IMR-90 (cell line): ENCODE data around the gene AKR1C2. TPM values are rescaled to one million over a fixed set of nuclear protein-coding genes. Genes with fewer than 3 reads are reported as not detected.

Source experiments
- ATAC-seq: fragments of 200-7000 bp; cut with Tn5 transposase; 2 replicates; pipeline ENCODE4 v1.9.1; 2020; ENCODE audit warnings: low read depth, mild to moderate bottlenecking, moderate library complexity
- BruUV-seq: library from RNA; stranded (reverse); fragments of 400-500 nt; replicated peaks from 2 replicates; lab custom pipeline; 2021; lab: Mats Ljungman, UMichigan
- CTCF ChIA-PET: fragments of 300-600 bp; formaldehyde crosslinking; extraction: SDS; loops from one replicate; lab custom pipeline; 2021; ENCODE audit warnings: antibody characterized with exemption; lab: Yijun Ruan, JAX
- POLR2A ChIA-PET: fragments of 300-600 bp; sonication (Branson Sonifier 250); formaldehyde crosslinking; loops from one replicate; lab custom pipeline; 2022; ENCODE audit warnings: antibody characterized with exemption; ENCODE audit not compliant: unreplicated experiment; lab: Charles Lee
- DNase-seq: peaks from one replicate; pipeline ENCODE4 v3.0.0; 2013
- H2AFZ ChIP-seq: replicated peaks from 2 replicates; pipeline ENCODE3; 2013; ENCODE audit warnings: low read length, mild to moderate bottlenecking; ENCODE audit not compliant: poor library complexity
- H2AK5ac ChIP-seq: 2 replicates; pipeline ENCODE4 v1.6.1; 2013; ENCODE audit warnings: low read depth, low read length, inconsistent platforms
- H2AK9ac ChIP-seq: replicated peaks from 2 replicates; pipeline ENCODE3; 2013; ENCODE audit warnings: mild to moderate bottlenecking, low read depth, low read length, moderate library complexity; ENCODE audit not compliant: poor library complexity
- H2BK120ac ChIP-seq: 2 replicates; pipeline ENCODE4 v1.6.1; 2013; ENCODE audit warnings: low read depth, low read length, inconsistent platforms
- H2BK15ac ChIP-seq: 3 replicates; pipeline ENCODE4 v1.6.1; 2013; ENCODE audit warnings: low read depth, low read length, inconsistent platforms
- H2BK20ac ChIP-seq: 2 replicates; pipeline ENCODE4 v1.6.1; 2013; ENCODE audit warnings: low read depth, mild to moderate bottlenecking, inconsistent platforms, low read length, moderate library complexity
- H2BK5ac ChIP-seq: 2 replicates; pipeline ENCODE4 v1.6.1; 2013; ENCODE audit warnings: mild to moderate bottlenecking, low read depth, low read length, inconsistent platforms; ENCODE audit not compliant: poor library complexity, severe bottlenecking
- H3K14ac ChIP-seq: replicated peaks from 2 replicates; pipeline ENCODE4 v1.6.1; 2013; ENCODE audit warnings: low read depth, low read length, inconsistent platforms
- H3K18ac ChIP-seq: 2 replicates; pipeline ENCODE4 v1.6.1; 2013; ENCODE audit warnings: low read depth, low read length, control low read depth
- H3K23ac ChIP-seq: 2 replicates; pipeline ENCODE4 v1.6.1; 2013; ENCODE audit warnings: low read depth, low read length, inconsistent platforms
- H3K27ac ChIP-seq: 2 replicates; pipeline ENCODE4 v1.5.1; 2013; ENCODE audit warnings: mild to moderate bottlenecking, control low read depth, low read length; ENCODE audit not compliant: insufficient read depth
- H3K27me3 ChIP-seq: 2 replicates; pipeline ENCODE4 v1.6.1; 2013; ENCODE audit warnings: low read length; ENCODE audit not compliant: control insufficient read depth, insufficient read depth
- H3K36me3 ChIP-seq: 2 replicates; pipeline ENCODE4 v1.6.1; 2013; ENCODE audit warnings: low read length, mixed read lengths; ENCODE audit not compliant: control insufficient read depth, insufficient read depth
- H3K4ac ChIP-seq: 2 replicates; pipeline ENCODE4 v1.6.1; 2013; ENCODE audit warnings: low read depth, low read length, inconsistent platforms
- H3K4me1 ChIP-seq: 2 replicates; pipeline ENCODE4 v1.6.1; 2013; ENCODE audit warnings: low read length, mixed read lengths; ENCODE audit not compliant: control insufficient read depth, insufficient read depth
- H3K4me2 ChIP-seq: 2 replicates; pipeline ENCODE4 v1.6.1; 2013; ENCODE audit warnings: low read depth, mild to moderate bottlenecking, control low read depth, low read length, moderate library complexity
- H3K4me3 ChIP-seq: 2 replicates; pipeline ENCODE4 v1.5.1; 2013; ENCODE audit warnings: low read depth, mild to moderate bottlenecking, control low read depth, low read length, moderate library complexity; ENCODE audit not compliant: insufficient read depth
- H3K56ac ChIP-seq: 2 replicates; pipeline ENCODE4 v1.6.1; 2013; ENCODE audit warnings: low read length, inconsistent platforms; ENCODE audit not compliant: insufficient read depth; ENCODE audit errors: extremely low read depth
- H3K79me1 ChIP-seq, 2 experiments: 2 replicates each; pipeline ENCODE4 v1.6.1; 2013; ENCODE audit warnings: low read length in 2 of 2, inconsistent platforms in 1 of 2, low read depth in 1 of 2
- H3K9ac ChIP-seq: 2 replicates; pipeline ENCODE4 v1.6.1; 2013; ENCODE audit warnings: low read depth, low read length, control low read depth
- H3K9me1 ChIP-seq: 2 replicates; pipeline ENCODE4 v1.6.1; 2013; ENCODE audit warnings: low read length, inconsistent platforms; ENCODE audit not compliant: insufficient read depth
- H3K9me3 ChIP-seq: 2 replicates; pipeline ENCODE4 v1.6.1; 2013; ENCODE audit warnings: low read length; ENCODE audit not compliant: control insufficient read depth, insufficient read depth
- H4K20me1 ChIP-seq: 2 replicates; pipeline ENCODE4 v1.6.1; 2013; ENCODE audit warnings: low read length, inconsistent platforms; ENCODE audit not compliant: insufficient read depth
- H4K5ac ChIP-seq: 2 replicates; pipeline ENCODE4 v1.6.1; 2013; ENCODE audit warnings: mild to moderate bottlenecking, low read depth, low read length, control low read depth
- H4K8ac ChIP-seq, 2 experiments: 2 replicates each; pipeline ENCODE4 v1.6.1; 2013; ENCODE audit warnings: low read depth in 2 of 2, low read length in 2 of 2, control low read depth in 1 of 2, inconsistent platforms in 1 of 2
- H4K91ac ChIP-seq: 2 replicates; pipeline ENCODE4 v1.6.1; 2013; ENCODE audit warnings: low read depth, low read length, inconsistent platforms; ENCODE audit not compliant: insufficient read depth
- CEBPB ChIP-seq: IDR thresholded peaks from 2 replicates; pipeline ENCODE4 v1.6.1; 2012; ENCODE audit warnings: low read depth, low read length, improper control_type of control experiment
- FOS ChIP-seq: fragments of 150-350 bp; IDR thresholded peaks from 2 replicates; pipeline ENCODE4 v1.6.1; 2016; ENCODE audit warnings: low read depth, low read length
- MAFK ChIP-seq: IDR thresholded peaks from 2 replicates; pipeline ENCODE4 v1.6.1; 2012; ENCODE audit warnings: low read depth, low read length, improper control_type of control experiment
- MAZ ChIP-seq: IDR thresholded peaks from 2 replicates; pipeline ENCODE4 v1.6.1; 2012; ENCODE audit warnings: low read depth, mild to moderate bottlenecking, low read length, improper control_type of control experiment, moderate library complexity, borderline replicate concordance
- MXI1 ChIP-seq: IDR thresholded peaks from 2 replicates; pipeline ENCODE4 v1.6.1; 2012; ENCODE audit warnings: low read depth, mild to moderate bottlenecking, low read length, moderate library complexity, borderline replicate concordance
- NFE2L2 ChIP-seq: fragments of 150-350 bp; IDR thresholded peaks from 2 replicates; pipeline ENCODE4 v1.6.1; 2016; ENCODE audit warnings: low read depth, mild to moderate bottlenecking, low read length
- RAD21 ChIP-seq: IDR thresholded peaks from 2 replicates; pipeline ENCODE4 v1.6.1; 2012; ENCODE audit warnings: low read length, improper control_type of control experiment
- RCOR1 ChIP-seq: IDR thresholded peaks from 2 replicates; pipeline ENCODE4 v1.6.1; 2012; ENCODE audit warnings: mild to moderate bottlenecking, low read length, improper control_type of control experiment; ENCODE audit not compliant: insufficient replicate concordance
- SMC3 ChIP-seq: fragments of 150-350 bp; IDR thresholded peaks from 2 replicates; pipeline ENCODE4 v1.6.1; 2016; ENCODE audit warnings: low read depth, mild to moderate bottlenecking, antibody characterized with exemption, low read length, moderate library complexity
- WGBS, 2 experiments: methylation state at CpG; one replicate each; pipeline versions ENCODE4 v1.1.5 to v1.1.7; 2013; ENCODE audit warnings: missing lambda C conversion rate in 2 of 2; ENCODE audit not compliant: insufficient read length in 1 of 2; ENCODE audit errors: extremely low coverage in 2 of 2; 5-methylcytosine and 5-hydroxymethylcytosine counted together
- dilution Hi-C: fragments of 300-500 bp; cut with HindIII; formaldehyde crosslinking; loops from one replicate; pipeline ENCODE4 v1.14.3; 2018; ENCODE audit warnings: low sequenced_read_pairs; ENCODE audit not compliant: unreplicated experiment
- in situ Hi-C: fragments of 300-500 bp; cut with MboI; formaldehyde crosslinking; loops from 3 replicates; pipeline ENCODE4 v1.14.3; 2019; ENCODE audit warnings: low sequenced_read_pairs, inconsistent platforms, mixed read lengths
- intact Hi-C: fragments of 100-400 bp; cut with micrococcal nuclease; formaldehyde crosslinking; loops from 2 replicates; pipeline ENCODE4 v1.10.0; 2022
- polyA plus RNA-seq, 3 experiments: library from polyadenylated mRNA; depleted of rRNA; stranded (reverse); fragments of >200 nt; gene quantifications; 2 replicates each; pipeline ENCODE4 v1.2.3, GENCODE V29; 2012; ENCODE audit warnings: low replicate concordance in 1 of 3
- total RNA-seq: library from RNA; depleted of rRNA; stranded (reverse); fragments of >200 nt; gene quantifications from 2 replicates; pipeline ENCODE4 v1.2.3, GENCODE V29; 2012
- TF ChIP-seq, protein P1 (sequence below): conservative IDR thresholded peaks from 2 replicates; pipeline ENCODE4 v1.5.1; 2012; ENCODE audit warnings: mild to moderate bottlenecking, low read depth, low read length, improper control_type of control experiment
- TF ChIP-seq, protein P2 (sequence below): fragments of 150-350 bp; IDR thresholded peaks from 2 replicates; pipeline ENCODE4 v1.6.1; 2016; ENCODE audit warnings: low read depth, mild to moderate bottlenecking, low read length, moderate library complexity, borderline replicate concordance

The AKR1C2 gene
- total and polyA plus RNA-seq, 2 of the 4 experiments (the other 2 are of a cell fraction): 0.36 to 1.0 TPM

GRCh38 chr10:4998671-4999070, 5.0 kb downstream of the AKR1C2 start:
- no peak overlapping the region for H3K4me2 ChIP-seq
- H3K27ac ChIP-seq: no peak overlapping the region
- no peak overlapping the region for H3K23ac ChIP-seq
- H3K9ac ChIP-seq: no peak overlapping the region
- no peak overlapping the region for H2BK20ac ChIP-seq
- no peak overlapping the region for H2AK5ac ChIP-seq
- WGBS, 2 experiments: no CpG with 5 or more reads among the region's 5 CpGs
- dilution Hi-C loops: no loop called here
- H2BK5ac ChIP-seq: no peak overlapping the region
- no peak overlapping the region for H3K4ac ChIP-seq
- TF ChIP-seq MAZ: no peak
- TF ChIP-seq RAD21: no peak
- TF ChIP-seq MXI1: no peak
- no peak for TF ChIP-seq MAFK
- no peak for TF ChIP-seq CEBPB
- TF ChIP-seq, protein P1, sequence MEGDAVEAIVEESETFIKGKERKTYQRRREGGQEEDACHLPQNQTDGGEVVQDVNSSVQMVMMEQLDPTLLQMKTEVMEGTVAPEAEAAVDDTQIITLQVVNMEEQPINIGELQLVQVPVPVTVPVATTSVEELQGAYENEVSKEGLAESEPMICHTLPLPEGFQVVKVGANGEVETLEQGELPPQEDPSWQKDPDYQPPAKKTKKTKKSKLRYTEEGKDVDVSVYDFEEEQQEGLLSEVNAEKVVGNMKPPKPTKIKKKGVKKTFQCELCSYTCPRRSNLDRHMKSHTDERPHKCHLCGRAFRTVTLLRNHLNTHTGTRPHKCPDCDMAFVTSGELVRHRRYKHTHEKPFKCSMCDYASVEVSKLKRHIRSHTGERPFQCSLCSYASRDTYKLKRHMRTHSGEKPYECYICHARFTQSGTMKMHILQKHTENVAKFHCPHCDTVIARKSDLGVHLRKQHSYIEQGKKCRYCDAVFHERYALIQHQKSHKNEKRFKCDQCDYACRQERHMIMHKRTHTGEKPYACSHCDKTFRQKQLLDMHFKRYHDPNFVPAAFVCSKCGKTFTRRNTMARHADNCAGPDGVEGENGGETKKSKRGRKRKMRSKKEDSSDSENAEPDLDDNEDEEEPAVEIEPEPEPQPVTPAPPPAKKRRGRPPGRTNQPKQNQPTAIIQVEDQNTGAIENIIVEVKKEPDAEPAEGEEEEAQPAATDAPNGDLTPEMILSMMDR: no peak
- TF ChIP-seq RCOR1: no peak
- TF ChIP-seq SMC3: no peak
- no peak for TF ChIP-seq NFE2L2
- TF ChIP-seq, protein P2, sequence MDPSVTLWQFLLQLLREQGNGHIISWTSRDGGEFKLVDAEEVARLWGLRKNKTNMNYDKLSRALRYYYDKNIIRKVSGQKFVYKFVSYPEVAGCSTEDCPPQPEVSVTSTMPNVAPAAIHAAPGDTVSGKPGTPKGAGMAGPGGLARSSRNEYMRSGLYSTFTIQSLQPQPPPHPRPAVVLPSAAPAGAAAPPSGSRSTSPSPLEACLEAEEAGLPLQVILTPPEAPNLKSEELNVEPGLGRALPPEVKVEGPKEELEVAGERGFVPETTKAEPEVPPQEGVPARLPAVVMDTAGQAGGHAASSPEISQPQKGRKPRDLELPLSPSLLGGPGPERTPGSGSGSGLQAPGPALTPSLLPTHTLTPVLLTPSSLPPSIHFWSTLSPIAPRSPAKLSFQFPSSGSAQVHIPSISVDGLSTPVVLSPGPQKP: no peak
- no peak for TF ChIP-seq FOS
- H3K79me1 ChIP-seq: no peaks in the 10 kb centered on the region
- no peaks in the 10 kb centered on the region for H3K9me3 ChIP-seq
- intact Hi-C loops: no loop called here
- H2AFZ ChIP-seq: no peak overlapping the region
- no peaks in the 10 kb centered on the region for H3K27me3 ChIP-seq
- H3K14ac ChIP-seq: no peak overlapping the region
- POLR2A ChIA-PET: no interaction called here
- no peaks in the 10 kb centered on the region for H3K9me1 ChIP-seq
- H2AK9ac ChIP-seq: no peak overlapping the region
- DNase-seq (no peak), ATAC-seq (no peak)
- no peak overlapping the region for H2BK120ac ChIP-seq
- no TSS peak for BruUV-seq
- no peak overlapping the region for H3K56ac ChIP-seq
- CTCF ChIA-PET: no interaction called here
- no peaks in the 10 kb centered on the region for H3K4me1 ChIP-seq
- H4K5ac ChIP-seq: no peak overlapping the region
- H3K4me3 ChIP-seq: no peak overlapping the region
- no peak overlapping the region for H4K8ac ChIP-seq
- no peak overlapping the region for H3K18ac ChIP-seq
- no peak overlapping the region for H2BK15ac ChIP-seq
- H4K20me1 ChIP-seq: no peaks in the 10 kb centered on the region
- H4K91ac ChIP-seq: no peak overlapping the region
- no peaks in the 10 kb centered on the region for H3K36me3 ChIP-seq
- in situ Hi-C loops: no loop called here
